ENCODE measurements around the gene ZNF276.

Gene ZNF276

DNA sequence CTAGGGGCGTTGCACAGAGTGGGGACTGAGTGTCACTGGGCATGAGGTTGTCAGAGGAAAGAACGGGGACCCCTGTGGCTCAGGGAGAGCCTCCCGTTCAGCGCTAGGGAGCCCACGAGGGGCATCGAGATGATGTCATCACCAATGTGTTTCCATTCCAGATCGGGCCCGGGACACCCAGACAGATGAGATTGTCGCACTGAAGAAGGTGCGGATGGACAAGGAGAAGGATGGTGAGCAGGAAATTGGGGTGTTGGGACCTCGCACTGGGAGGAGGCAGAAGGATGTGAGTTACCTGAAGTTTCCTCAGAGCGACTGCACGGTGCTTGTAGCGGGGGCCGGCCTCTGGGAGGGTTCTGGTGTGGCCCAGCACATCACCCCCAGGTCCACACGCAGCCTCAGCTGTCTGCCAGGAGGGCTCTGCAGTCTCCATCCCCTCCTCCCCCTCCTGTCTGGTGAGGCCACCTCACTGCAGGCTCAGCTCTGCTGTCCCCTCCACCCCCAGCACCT lies 30.9 kb upstream of the ZNF276 start:
- Histone ChIP-seq H3K9me3 (ENCODE audit: low read length) (no peaks in the 10 kb centered on the region), H3K9me2 (ENCODE audit: low read depth, low read length) (no peaks in the 10 kb centered on the region), H3K27ac (ENCODE audit: low read depth, low read length, poor library complexity, severe bottlenecking) (no peak overlapping the region), H3K27me3 (ENCODE audit: insufficient read depth, low read length) (no peaks in the 10 kb centered on the region), H3K4me2 (ENCODE audit: low read length) (no peak overlapping the region), H3F3A (ENCODE audit: insufficient read depth, low read length) (no peaks in the 10 kb centered on the region), H3K9ac (ENCODE audit: low read length) (no peak overlapping the region), H2AFZ (ENCODE audit: low read length) (no peak overlapping the region), H4K20me1 (ENCODE audit: insufficient read depth, low read length) (no peaks in the 10 kb centered on the region), H3K36me3 (ENCODE audit: insufficient read depth, low read length) (peaks cover 66% of the 10 kb centered on the region), H3K4me3 (ENCODE audit: low read depth, low read length, poor library complexity, severe bottlenecking) (no peak overlapping the region), H3K79me2 (ENCODE audit: insufficient read depth, low read length) (no peaks in the 10 kb centered on the region; the same call in 1 of the 2 replicates), H3K4me1 (ENCODE audit: insufficient read depth, low read length, severe bottlenecking) (peaks cover 11% of the 10 kb centered on the region)
- no peak for TF ChIP-seq EZH2 (IDR thresholded peaks at IDR 0.05; ENCODE audit: borderline replicate concordance, low read length)
- TF ChIP-seq, protein P1, sequence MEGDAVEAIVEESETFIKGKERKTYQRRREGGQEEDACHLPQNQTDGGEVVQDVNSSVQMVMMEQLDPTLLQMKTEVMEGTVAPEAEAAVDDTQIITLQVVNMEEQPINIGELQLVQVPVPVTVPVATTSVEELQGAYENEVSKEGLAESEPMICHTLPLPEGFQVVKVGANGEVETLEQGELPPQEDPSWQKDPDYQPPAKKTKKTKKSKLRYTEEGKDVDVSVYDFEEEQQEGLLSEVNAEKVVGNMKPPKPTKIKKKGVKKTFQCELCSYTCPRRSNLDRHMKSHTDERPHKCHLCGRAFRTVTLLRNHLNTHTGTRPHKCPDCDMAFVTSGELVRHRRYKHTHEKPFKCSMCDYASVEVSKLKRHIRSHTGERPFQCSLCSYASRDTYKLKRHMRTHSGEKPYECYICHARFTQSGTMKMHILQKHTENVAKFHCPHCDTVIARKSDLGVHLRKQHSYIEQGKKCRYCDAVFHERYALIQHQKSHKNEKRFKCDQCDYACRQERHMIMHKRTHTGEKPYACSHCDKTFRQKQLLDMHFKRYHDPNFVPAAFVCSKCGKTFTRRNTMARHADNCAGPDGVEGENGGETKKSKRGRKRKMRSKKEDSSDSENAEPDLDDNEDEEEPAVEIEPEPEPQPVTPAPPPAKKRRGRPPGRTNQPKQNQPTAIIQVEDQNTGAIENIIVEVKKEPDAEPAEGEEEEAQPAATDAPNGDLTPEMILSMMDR (IDR thresholded peaks at IDR 0.05; ENCODE audit: low read length) = no peak

DNA sequence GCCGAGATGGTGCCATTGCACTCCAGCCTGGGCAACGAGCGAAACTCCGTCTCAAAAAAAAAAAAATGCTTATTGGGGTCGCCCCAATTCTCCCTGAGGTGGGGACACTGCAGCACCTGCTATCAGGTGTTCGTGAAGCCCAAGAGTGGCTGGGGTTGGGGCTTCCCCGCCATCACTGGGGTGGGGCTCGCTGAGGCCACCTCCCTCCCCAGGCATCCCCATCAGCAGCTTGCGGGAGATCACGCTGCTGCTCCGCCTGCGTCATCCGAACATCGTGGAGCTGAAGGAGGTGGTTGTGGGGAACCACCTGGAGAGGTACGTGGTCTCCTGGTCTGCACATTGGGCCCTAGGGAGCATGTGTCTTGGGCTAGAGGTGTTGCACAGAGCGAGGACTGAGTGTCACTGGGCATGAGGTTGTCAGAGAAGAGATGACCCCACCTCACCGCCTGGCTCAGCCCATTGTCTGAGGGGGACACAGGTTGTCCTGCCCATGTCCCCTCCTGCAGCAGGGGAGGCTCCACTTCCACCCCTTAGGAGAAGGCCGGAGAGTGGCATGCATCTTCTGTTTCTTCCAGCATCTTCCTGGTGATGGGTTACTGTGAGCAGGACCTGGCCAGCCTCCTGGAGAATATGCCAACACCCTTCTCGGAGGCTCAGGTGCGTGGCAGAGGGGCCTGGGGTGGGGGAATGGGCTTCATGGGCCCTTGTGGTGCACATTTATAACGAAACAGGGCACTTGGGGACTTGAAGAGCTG lies 29.9 kb upstream of the ZNF276 start:
- H3K4me2 ChIP-seq (ENCODE audit: low read length) = no peak overlapping the region
- H3K9me3 ChIP-seq (ENCODE audit: low read length) = no peaks in the 10 kb centered on the region
- H3K27ac ChIP-seq (ENCODE audit: low read depth, low read length, poor library complexity, severe bottlenecking) = no peak overlapping the region
- H3F3A ChIP-seq (ENCODE audit: insufficient read depth, low read length) = no peaks in the 10 kb centered on the region
- peaks cover 71% of the 10 kb centered on the region for H3K36me3 ChIP-seq (ENCODE audit: insufficient read depth, low read length)
- no peak for TF ChIP-seq EZH2 (IDR thresholded peaks at IDR 0.05; ENCODE audit: borderline replicate concordance, low read length)
- TF ChIP-seq, protein P1 (IDR thresholded peaks at IDR 0.05; ENCODE audit: low read length) = no peak
- no peaks in the 10 kb centered on the region; the same call in 1 of the 2 replicates for H3K79me2 ChIP-seq (ENCODE audit: insufficient read depth, low read length)
- H4K20me1 ChIP-seq (ENCODE audit: insufficient read depth, low read length) = no peaks in the 10 kb centered on the region
- H3K9me2 ChIP-seq (ENCODE audit: low read depth, low read length) = no peaks in the 10 kb centered on the region
- no peak overlapping the region for H3K9ac ChIP-seq (ENCODE audit: low read length)
- no peak overlapping the region for H2AFZ ChIP-seq (ENCODE audit: low read length)
- no peaks in the 10 kb centered on the region for H3K27me3 ChIP-seq (ENCODE audit: insufficient read depth, low read length)
- peaks cover 11% of the 10 kb centered on the region for H3K4me1 ChIP-seq (ENCODE audit: insufficient read depth, low read length, severe bottlenecking)
- no peak overlapping the region for H3K4me3 ChIP-seq (ENCODE audit: low read depth, low read length, poor library complexity, severe bottlenecking)

DNA sequence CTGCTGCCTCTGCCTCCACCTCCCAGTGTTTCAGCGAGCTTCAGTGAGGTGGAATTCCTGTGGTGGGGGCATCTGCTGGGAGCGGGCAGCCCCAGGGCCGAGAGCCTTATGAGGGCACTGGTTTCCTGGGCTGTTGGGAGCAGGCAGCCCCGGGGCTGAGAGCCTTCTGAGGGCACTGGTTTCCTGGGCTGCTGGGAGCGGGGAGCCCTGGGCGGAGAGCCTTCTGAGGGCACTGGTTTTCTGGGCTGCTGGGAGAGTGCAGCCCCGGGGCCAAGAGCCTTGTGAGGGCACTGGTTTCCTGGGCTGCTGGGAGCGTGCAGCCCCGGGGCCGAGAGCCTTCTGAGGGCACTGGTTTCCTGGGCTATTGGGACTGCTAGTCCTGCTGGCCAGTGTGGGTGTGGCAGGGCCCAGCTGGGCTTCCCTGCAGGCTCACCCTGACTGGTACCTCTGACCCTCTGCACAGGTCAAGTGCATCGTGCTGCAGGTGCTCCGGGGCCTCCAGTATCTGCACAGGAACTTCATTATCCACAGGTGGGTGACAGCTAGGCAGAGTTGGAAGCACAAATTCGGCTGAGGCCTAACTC lies 29.3 kb upstream of the ZNF276 start:
- Histone ChIP-seq H3K4me3 (ENCODE audit: low read depth, low read length, poor library complexity, severe bottlenecking) (no peak overlapping the region), H3K9ac (ENCODE audit: low read length) (no peak overlapping the region), H3K9me2 (ENCODE audit: low read depth, low read length) (no peaks in the 10 kb centered on the region), H3K27me3 (ENCODE audit: insufficient read depth, low read length) (no peaks in the 10 kb centered on the region), H3K36me3 (ENCODE audit: insufficient read depth, low read length) (peaks cover 71% of the 10 kb centered on the region), H3K4me1 (ENCODE audit: insufficient read depth, low read length, severe bottlenecking) (peaks cover 11% of the 10 kb centered on the region), H3K79me2 (ENCODE audit: insufficient read depth, low read length) (no peaks in the 10 kb centered on the region; the same call in 1 of the 2 replicates), H3K27ac (ENCODE audit: low read depth, low read length, poor library complexity, severe bottlenecking) (no peak overlapping the region), H2AFZ (ENCODE audit: low read length) (no peak overlapping the region), H3K4me2 (ENCODE audit: low read length) (no peak overlapping the region), H4K20me1 (ENCODE audit: insufficient read depth, low read length) (no peaks in the 10 kb centered on the region), H3F3A (ENCODE audit: insufficient read depth, low read length) (no peaks in the 10 kb centered on the region), H3K9me3 (ENCODE audit: low read length) (no peaks in the 10 kb centered on the region)
- TF ChIP-seq, protein P1 (IDR thresholded peaks at IDR 0.05; ENCODE audit: low read length) = no peak
- no peak for TF ChIP-seq EZH2 (IDR thresholded peaks at IDR 0.05; ENCODE audit: borderline replicate concordance, low read length)

Measured in OCI-LY1 (cell line).